ENCODE measurements around the gene ZMIZ1. TPM values are rescaled to one million over a fixed set of nuclear protein-coding genes. Genes with fewer than 3 reads are reported as not detected.

ZMIZ1 gene
- total and polyA plus RNA-seq, 2 experiments from 2014 or later: 9.2 to 30.9 TPM

GRCh38 chr10:79145517-79146470 is 77.0 kb downstream of the ZMIZ1 start (continued):
- no peak for TF ChIP-seq ZNF462 (CRISPR knock-in tag; IDR thresholded peaks at IDR 0.05)
- no peak for TF ChIP-seq NANOG (IDR thresholded peaks at IDR 0.05; ENCODE audit: borderline replicate concordance)
- TF ChIP-seq ETS1 (IDR thresholded peaks at IDR 0.05): no peak
- TF ChIP-seq, protein P1, sequence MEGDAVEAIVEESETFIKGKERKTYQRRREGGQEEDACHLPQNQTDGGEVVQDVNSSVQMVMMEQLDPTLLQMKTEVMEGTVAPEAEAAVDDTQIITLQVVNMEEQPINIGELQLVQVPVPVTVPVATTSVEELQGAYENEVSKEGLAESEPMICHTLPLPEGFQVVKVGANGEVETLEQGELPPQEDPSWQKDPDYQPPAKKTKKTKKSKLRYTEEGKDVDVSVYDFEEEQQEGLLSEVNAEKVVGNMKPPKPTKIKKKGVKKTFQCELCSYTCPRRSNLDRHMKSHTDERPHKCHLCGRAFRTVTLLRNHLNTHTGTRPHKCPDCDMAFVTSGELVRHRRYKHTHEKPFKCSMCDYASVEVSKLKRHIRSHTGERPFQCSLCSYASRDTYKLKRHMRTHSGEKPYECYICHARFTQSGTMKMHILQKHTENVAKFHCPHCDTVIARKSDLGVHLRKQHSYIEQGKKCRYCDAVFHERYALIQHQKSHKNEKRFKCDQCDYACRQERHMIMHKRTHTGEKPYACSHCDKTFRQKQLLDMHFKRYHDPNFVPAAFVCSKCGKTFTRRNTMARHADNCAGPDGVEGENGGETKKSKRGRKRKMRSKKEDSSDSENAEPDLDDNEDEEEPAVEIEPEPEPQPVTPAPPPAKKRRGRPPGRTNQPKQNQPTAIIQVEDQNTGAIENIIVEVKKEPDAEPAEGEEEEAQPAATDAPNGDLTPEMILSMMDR (conservative IDR thresholded peaks at IDR 0.05; ENCODE audit: low read depth in 2 of 2): no peak
- no peak for TF ChIP-seq CREB1 (CRISPR knock-in tag; IDR thresholded peaks at IDR 0.05; ENCODE audit: low read depth)
- no peak for TF ChIP-seq EZH2 (IDR thresholded peaks at IDR 0.05; ENCODE audit: low read depth, unreplicated experiment)

All from GM23338 (cell line).